ENCODE measurements around the gene PECR. TPM values are rescaled to one million over a fixed set of nuclear protein-coding genes. Genes with fewer than 3 reads are reported as not detected.
A peak's percentile ranks its signal among the peaks of the same experiment; 100 is the strongest.

The PECR gene
- total and polyA plus RNA-seq, 9 of the 15 experiments (the other 6 are each of a cell fraction or from before 2014, with no cell fraction given) = 1.1 to 10.3 (median 8.2) TPM

DNA sequence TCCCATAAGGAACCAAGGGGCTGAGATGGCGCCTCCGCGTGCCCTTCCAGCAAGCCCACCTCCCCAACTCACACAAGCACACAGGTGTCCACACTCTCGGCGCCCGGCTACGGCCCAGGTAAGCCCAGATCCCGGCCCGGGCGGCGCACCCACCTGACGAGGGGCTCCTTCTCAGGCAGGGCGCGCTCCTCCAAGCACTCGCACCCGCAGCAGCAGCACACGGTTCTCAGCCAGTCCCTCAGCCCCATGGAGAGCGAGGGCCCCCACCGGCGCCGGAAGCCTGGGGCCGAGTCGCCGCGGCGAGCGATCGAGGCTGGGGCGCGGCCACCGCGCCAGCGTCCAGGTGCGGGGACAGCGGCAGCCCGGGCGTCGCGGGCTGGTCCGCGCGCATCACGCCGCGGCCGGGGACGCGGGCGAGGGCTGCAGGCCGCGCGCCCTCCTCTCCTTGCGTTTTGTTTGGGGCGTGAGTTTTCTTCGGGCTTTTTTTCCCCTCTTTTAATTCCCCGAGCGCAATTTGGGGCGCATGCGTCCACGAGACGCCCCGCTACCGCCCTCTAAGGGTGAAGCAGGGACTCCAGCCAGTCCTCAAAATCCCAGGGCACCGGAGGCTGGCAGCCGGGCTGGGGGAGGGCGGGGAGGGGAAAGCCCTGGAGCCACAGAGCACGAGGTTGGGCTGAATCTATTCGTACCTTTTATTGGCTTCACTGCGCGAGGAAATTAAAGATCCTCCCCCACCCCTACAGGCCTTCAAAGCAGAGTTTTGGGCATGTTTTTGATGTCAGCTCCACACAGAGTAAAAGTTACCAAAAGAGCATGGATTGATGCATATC is 68.3 kb downstream of the PECR start, which contains the start of gene MREG (continued):
- TF ChIP-seq, protein P1, sequence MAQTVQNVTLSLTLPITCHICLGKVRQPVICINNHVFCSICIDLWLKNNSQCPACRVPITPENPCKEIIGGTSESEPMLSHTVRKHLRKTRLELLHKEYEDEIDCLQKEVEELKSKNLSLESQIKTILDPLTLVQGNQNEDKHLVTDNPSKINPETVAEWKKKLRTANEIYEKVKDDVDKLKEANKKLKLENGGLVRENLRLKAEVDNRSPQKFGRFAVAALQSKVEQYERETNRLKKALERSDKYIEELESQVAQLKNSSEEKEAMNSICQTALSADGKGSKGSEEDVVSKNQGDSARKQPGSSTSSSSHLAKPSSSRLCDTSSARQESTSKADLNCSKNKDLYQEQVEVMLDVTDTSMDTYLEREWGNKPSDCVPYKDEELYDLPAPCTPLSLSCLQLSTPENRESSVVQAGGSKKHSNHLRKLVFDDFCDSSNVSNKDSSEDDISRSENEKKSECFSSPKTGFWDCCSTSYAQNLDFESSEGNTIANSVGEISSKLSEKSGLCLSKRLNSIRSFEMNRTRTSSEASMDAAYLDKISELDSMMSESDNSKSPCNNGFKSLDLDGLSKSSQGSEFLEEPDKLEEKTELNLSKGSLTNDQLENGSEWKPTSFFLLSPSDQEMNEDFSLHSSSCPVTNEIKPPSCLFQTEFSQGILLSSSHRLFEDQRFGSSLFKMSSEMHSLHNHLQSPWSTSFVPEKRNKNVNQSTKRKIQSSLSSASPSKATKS (CRISPR knock-in tag; IDR thresholded peaks at IDR 0.05) = no peak
- TF ChIP-seq, protein P2, sequence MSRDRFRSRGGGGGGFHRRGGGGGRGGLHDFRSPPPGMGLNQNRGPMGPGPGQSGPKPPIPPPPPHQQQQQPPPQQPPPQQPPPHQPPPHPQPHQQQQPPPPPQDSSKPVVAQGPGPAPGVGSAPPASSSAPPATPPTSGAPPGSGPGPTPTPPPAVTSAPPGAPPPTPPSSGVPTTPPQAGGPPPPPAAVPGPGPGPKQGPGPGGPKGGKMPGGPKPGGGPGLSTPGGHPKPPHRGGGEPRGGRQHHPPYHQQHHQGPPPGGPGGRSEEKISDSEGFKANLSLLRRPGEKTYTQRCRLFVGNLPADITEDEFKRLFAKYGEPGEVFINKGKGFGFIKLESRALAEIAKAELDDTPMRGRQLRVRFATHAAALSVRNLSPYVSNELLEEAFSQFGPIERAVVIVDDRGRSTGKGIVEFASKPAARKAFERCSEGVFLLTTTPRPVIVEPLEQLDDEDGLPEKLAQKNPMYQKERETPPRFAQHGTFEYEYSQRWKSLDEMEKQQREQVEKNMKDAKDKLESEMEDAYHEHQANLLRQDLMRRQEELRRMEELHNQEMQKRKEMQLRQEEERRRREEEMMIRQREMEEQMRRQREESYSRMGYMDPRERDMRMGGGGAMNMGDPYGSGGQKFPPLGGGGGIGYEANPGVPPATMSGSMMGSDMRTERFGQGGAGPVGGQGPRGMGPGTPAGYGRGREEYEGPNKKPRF (IDR thresholded peaks at IDR 0.05; ENCODE audit: low read depth, low read length) = no peak
- TF ChIP-seq, protein P3, sequence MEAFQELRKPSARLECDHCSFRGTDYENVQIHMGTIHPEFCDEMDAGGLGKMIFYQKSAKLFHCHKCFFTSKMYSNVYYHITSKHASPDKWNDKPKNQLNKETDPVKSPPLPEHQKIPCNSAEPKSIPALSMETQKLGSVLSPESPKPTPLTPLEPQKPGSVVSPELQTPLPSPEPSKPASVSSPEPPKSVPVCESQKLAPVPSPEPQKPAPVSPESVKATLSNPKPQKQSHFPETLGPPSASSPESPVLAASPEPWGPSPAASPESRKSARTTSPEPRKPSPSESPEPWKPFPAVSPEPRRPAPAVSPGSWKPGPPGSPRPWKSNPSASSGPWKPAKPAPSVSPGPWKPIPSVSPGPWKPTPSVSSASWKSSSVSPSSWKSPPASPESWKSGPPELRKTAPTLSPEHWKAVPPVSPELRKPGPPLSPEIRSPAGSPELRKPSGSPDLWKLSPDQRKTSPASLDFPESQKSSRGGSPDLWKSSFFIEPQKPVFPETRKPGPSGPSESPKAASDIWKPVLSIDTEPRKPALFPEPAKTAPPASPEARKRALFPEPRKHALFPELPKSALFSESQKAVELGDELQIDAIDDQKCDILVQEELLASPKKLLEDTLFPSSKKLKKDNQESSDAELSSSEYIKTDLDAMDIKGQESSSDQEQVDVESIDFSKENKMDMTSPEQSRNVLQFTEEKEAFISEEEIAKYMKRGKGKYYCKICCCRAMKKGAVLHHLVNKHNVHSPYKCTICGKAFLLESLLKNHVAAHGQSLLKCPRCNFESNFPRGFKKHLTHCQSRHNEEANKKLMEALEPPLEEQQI (IDR thresholded peaks at IDR 0.05) = no peak
- peak in 1 of 3 experiments; percentile 11 for TF ChIP-seq YY1 (IDR thresholded peaks at IDR 0.05; ENCODE audit: borderline replicate concordance in 1 of 3, control insufficient read depth in 1 of 3, extremely low read depth in 1 of 3, insufficient read depth in 3 of 3, insufficient read length in 1 of 3, insufficient replicate concordance in 2 of 3, low read depth in 1 of 3, low read length in 2 of 3)
- TF ChIP-seq ETS2 (tag; IDR thresholded peaks at IDR 0.05; ENCODE audit: borderline replicate concordance, poor library complexity, severe bottlenecking) = no peak
- TF ChIP-seq, protein P4, sequence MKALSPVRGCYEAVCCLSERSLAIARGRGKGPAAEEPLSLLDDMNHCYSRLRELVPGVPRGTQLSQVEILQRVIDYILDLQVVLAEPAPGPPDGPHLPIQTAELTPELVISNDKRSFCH (CRISPR knock-in tag; IDR thresholded peaks at IDR 0.05) = no peak
- TF ChIP-seq, protein P4 (tag; IDR thresholded peaks at IDR 0.05) = 0 out of 2 replicates have a peak, but pooled peaks have one; percentile 26
- no peak for TF ChIP-seq NCOR1 (IDR thresholded peaks at IDR 0.05)
- TF ChIP-seq CBX2 (IDR thresholded peaks at IDR 0.05; ENCODE audit: insufficient read depth, low read length, poor library complexity, severe bottlenecking) = no peak
- no peak for TF ChIP-seq FOXK1 (CRISPR knock-in tag; IDR thresholded peaks at IDR 0.05; ENCODE audit: borderline replicate concordance)
- TF ChIP-seq CXXC5 (CRISPR knock-in tag; IDR thresholded peaks at IDR 0.05) = peak; percentile 52
- 0 out of 2 replicates have a peak, but pooled peaks have one; percentile 14 for TF ChIP-seq L3MBTL2 (IDR thresholded peaks at IDR 0.05)
- TF ChIP-seq MYC (IDR thresholded peaks at IDR 0.05; ENCODE audit: low read depth, low read length) = peak; percentile 56; the same call in 1 of the 2 replicates
- TF ChIP-seq MYC (CRISPR knock-in tag; IDR thresholded peaks at IDR 0.05; ENCODE audit: borderline replicate concordance, low read depth) = no peak
- peak; percentile 59 for TF ChIP-seq RBFOX2 (IDR thresholded peaks at IDR 0.05; ENCODE audit: low read depth, low read length)
